Ascending aorta (tissue), 2 donors: ENCODE results near the gene SNAI3. TPM values are rescaled to one million over a fixed set of nuclear protein-coding genes. Genes with fewer than 3 reads are reported as not detected.

ENCODE experiments used
- DNase-seq, 2 donors: peaks; one replicate each; pipeline ENCODE4 v3.0.0-alpha.2; 2019; ENCODE audit warnings: low spot score in 2 of 2
- H3K27ac ChIP-seq, 2 donors: fragments of 200-600 bp; sonication (generic); one replicate each; pipeline ENCODE4 v1.5.1; 2016 to 2017; ENCODE audit warnings: mild to moderate bottlenecking in 1 of 2
- H3K27me3 ChIP-seq: fragments of 200-600 bp; sonication (generic); one replicate; pipeline ENCODE4 v1.5.1; 2017
- H3K36me3 ChIP-seq, 2 donors: fragments of 200-600 bp; sonication (generic); one replicate each; pipeline ENCODE4 v1.5.1; 2016
- H3K4me1 ChIP-seq, 2 donors: fragments of 200-600 bp; sonication (generic); one replicate each; pipeline ENCODE4 v1.5.1; 2016 to 2017; ENCODE audit warnings: mild to moderate bottlenecking in 1 of 2
- H3K4me3 ChIP-seq, 2 donors: fragments of 200-600 bp; sonication (generic); one replicate each; pipeline ENCODE4 v1.5.1; 2016 to 2017; ENCODE audit warnings: mild to moderate bottlenecking in 1 of 2
- H3K9me3 ChIP-seq, 2 donors: fragments of 200-600 bp; sonication (generic); one replicate each; pipeline ENCODE4 v1.5.1; 2016
- intact Hi-C: fragments of 100-400 bp; cut with DNase I; formaldehyde crosslinking; loops from one replicate; pipeline ENCODE4 v1.15.1; 2023
- total RNA-seq: library from RNA; depleted of rRNA; stranded (reverse); fragments of >200 nt; gene quantifications from one replicate; pipeline ENCODE4 v1.1.0, GENCODE V29; 2016
- TF ChIP-seq, protein P1 (sequence below), 3 experiments: fragments of 200-600 bp in 2 of 3; fragments of 450-650 bp in 1 of 3; sonication (generic) in 2 of 3; IDR thresholded peaks; one replicate each; pipeline ENCODE4 v1.5.1; 2016 to 2019; ENCODE audit warnings: antibody characterized with exemption in 3 of 3, mild to moderate bottlenecking in 1 of 3, moderate library complexity in 1 of 3

SNAI3 gene
- total RNA-seq, 1 donor from 2014 or later, result not detected

DNA sequence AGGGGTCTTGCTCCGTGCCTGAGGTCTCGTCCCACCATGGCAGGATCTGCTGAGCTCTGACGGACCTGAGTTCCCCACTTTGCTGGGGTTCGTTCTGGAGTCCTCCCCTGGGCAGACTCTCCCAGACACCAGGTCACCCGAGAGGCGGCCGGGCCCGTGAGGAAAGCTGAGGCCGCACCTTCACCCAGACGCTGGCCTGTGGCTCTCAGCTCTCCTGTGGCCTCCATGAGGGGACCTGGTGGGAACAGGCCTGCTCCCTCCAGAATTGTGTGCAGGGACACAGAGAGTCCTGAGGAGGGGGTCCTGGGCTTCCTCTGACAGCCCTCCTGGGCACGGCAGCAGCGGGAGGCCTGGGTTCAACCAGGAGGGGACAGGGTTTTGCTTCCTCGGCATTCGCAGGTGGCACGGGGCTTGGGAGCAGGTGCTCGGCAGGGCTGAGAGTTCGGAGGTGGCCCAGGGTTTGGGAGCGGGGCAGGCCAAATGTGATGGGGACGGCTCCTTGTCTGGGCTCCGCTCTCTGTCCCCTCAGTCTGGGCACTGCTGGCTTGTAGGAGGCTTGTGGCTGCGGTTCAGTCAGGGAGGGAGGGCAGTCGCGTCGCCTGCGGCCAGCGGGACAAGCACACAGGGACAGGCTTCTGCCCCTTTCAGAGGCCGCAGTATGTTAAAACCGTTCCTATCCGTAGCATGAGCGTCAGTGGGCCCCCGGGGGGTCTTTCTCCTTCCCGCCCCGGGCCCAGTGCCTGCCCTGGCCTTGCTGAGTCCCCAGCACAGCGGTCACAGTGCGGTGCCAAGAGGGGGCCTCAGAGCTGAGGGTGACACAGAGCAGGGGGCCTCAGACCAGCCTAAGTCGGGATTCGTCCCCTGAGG is 8.1 kb upstream of the SNAI3 start:
- H3K4me3 ChIP-seq, result no peak overlapping the region
- no peaks in the 10 kb centered on the region for H3K27me3 ChIP-seq
- H3K36me3 ChIP-seq, result peaks cover 26 to 35% of the 10 kb centered on the region in 2 donors
- TF ChIP-seq, protein P1, sequence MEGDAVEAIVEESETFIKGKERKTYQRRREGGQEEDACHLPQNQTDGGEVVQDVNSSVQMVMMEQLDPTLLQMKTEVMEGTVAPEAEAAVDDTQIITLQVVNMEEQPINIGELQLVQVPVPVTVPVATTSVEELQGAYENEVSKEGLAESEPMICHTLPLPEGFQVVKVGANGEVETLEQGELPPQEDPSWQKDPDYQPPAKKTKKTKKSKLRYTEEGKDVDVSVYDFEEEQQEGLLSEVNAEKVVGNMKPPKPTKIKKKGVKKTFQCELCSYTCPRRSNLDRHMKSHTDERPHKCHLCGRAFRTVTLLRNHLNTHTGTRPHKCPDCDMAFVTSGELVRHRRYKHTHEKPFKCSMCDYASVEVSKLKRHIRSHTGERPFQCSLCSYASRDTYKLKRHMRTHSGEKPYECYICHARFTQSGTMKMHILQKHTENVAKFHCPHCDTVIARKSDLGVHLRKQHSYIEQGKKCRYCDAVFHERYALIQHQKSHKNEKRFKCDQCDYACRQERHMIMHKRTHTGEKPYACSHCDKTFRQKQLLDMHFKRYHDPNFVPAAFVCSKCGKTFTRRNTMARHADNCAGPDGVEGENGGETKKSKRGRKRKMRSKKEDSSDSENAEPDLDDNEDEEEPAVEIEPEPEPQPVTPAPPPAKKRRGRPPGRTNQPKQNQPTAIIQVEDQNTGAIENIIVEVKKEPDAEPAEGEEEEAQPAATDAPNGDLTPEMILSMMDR (IDR thresholded peaks at IDR 0.05), result no peak
- H3K9me3 ChIP-seq, result no peaks in the 10 kb centered on the region
- no peak for DNase-seq
- no peak overlapping the region for H3K27ac ChIP-seq
- intact Hi-C loops, result no loop called here
- no peaks in the 10 kb centered on the region for H3K4me1 ChIP-seq

DNA sequence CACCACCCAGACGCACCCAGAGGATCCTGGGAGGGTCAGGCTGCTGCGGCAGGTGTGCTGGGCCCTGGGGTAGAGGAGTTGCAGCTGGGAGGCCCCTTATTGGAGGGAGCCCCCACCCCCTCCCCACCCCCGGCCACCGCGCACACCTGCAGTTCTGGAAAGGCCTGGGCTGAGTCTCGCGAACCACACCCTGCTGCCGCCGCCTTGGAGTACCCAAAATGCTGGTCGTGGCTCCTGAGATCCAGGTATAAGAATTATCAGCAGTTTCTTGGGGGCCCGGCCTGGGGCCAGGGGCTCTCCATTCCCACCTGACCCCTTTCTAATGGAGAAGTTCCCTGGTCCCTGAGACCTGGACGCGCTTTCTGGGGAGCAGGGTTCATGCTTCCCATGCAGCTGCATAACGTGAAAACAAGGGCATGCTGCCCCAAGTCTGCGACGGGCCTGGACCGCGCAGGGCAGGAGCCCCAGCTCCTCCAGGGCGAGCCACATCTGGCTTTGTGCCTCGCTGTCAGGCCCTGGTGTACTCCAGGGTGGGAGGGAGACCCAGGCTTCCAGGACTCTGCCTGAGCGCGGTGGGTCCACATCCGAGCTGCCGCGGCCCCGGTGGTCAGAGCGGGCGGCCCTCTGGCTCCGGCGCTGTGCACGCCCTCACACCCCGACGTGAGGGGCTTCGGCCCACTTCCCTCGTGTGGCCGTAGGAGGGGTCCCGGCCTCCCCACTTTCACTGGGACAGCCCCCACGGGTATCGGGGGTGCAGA is 7.3 kb upstream of the SNAI3 start:
- H3K27ac ChIP-seq, result no peak overlapping the region
- peaks cover 19 to 28% of the 10 kb centered on the region in 2 donors for H3K36me3 ChIP-seq
- no peaks in the 10 kb centered on the region for H3K4me1 ChIP-seq
- no peak for DNase-seq
- H3K27me3 ChIP-seq, result no peaks in the 10 kb centered on the region
- H3K4me3 ChIP-seq, result no peak overlapping the region
- TF ChIP-seq, protein P1 (IDR thresholded peaks at IDR 0.05), result no peak
- H3K9me3 ChIP-seq, result no peaks in the 10 kb centered on the region
- intact Hi-C loops, result no loop called here

DNA sequence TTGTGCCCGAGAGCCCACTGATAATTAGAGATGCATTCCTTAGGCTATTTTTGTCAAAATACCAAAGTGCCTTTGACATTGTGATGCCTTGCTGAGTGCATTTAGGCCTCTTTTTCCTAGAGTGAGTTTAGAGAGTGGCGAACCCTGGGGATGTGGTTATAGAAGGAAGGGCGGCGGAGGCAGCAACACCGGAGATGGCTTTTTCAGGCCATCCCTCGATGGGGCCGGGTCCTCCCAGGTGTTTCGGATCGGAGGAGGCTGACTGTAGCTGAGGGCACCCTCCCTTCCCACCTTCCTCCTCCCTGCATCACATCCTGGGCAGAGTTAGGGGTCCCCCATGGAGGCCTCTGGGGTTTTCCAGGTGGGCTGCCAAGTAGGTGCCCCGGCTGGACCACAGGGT is 6.6 kb upstream of the SNAI3 start:
- Histone ChIP-seq H3K27ac (no peak overlapping the region), H3K9me3 (no peaks in the 10 kb centered on the region), H3K36me3 (peaks cover 12 to 21% of the 10 kb centered on the region in 2 donors), H3K27me3 (peaks cover 5% of the 10 kb centered on the region), H3K4me1 (no peaks in the 10 kb centered on the region), H3K4me3 (no peak overlapping the region)
- DNase-seq, result no peak
- TF ChIP-seq, protein P1 (IDR thresholded peaks at IDR 0.05), result no peak
- intact Hi-C loops, result no loop called here

DNA sequence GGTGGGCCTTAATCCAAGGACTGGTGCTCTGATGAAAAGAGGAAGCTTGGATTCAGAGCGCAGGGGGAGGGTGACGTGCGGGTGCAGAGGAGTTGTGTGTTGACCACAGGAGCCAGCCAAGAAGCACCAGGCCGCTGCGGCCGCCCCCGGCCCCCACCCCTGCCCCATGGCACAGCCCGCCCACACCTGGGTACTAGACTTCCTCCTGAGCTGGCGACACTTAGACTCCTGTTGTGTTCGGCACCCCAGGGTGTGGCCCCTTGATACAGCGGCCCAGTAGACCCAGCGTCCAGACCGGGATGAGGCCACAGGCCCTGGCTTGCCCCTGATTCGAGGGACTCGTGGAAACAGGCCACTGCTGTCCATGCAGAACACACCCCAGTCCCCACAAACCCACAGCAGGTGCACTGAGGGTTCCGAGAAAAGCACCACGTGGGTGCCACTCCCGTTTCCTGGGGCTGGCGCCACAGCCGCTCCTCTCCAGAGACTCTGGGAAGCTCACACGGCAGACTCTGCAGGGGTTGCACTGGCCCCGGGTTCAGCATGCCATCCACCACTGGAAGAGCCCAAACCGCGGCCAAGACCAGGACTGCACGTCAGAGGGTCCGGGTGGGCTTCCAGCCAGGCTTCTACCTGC is 5.7 kb upstream of the SNAI3 start:
- TF ChIP-seq, protein P1 (IDR thresholded peaks at IDR 0.05), result no peak
- Histone ChIP-seq H3K4me3 (no peak overlapping the region), H3K4me1 (no peaks in the 10 kb centered on the region), H3K9me3 (no peaks in the 10 kb centered on the region), H3K27ac (no peak overlapping the region), H3K36me3 (peaks cover 3 to 13% of the 10 kb centered on the region in 2 donors), H3K27me3 (peaks cover 5% of the 10 kb centered on the region)
- DNase-seq, result no peak
- intact Hi-C loops, result no loop called here

DNA sequence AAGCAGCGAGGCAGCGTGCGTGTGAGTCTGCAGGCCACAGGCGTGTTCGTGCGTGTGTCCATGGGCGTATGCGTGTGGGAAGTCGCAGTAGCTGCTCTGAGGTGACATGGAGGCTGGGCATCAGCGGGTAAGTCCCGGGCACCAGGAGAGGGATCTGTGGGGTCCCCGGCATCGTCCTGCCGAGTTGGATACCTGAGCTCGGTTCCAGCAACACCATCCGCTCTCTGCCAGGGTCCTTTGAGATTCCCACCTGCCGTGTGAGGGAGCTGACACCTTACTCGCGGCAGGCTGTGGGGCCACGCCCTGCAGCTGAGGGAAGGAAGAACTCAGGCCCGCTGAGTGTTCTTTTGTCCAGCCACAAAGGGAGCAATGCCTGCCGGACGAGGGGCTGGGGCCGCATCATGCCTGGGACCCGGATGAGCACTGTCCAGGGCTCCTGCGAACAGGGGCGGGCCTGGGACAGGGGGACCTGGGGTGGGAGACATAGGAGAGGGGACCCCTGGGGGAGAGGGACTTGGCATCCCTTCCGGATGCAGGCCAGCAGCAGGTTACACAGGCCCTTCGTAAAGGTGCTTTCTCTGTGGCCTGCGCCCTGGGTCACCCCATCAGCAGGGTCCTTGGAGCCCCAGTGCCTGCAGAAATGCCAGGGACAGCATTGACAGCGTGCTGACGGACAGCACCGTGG is 5.0 kb upstream of the SNAI3 start:
- Histone ChIP-seq H3K27me3 (peaks cover 8% of the 10 kb centered on the region), H3K4me1 (peaks cover 0 to 4% of the 10 kb centered on the region in 2 donors), H3K4me3 (no peak overlapping the region), H3K27ac (no peak overlapping the region), H3K9me3 (no peaks in the 10 kb centered on the region), H3K36me3 (peaks cover 0 to 5% of the 10 kb centered on the region in 2 donors)
- TF ChIP-seq, protein P1 (IDR thresholded peaks at IDR 0.05), result no peak
- intact Hi-C loops, result no loop called here
- DNase-seq, result no peak
